BE2C (cell line): Measurements from ENCODE around the gene FAM81A.
"Not testable (repeated sequence)": the region's sequence is repeated elsewhere in the genome, so short reads cannot be mapped to it uniquely, and the experiment has no call there.

Experiments
- DNase-seq: peaks from one replicate; pipeline ENCODE4 v3.0.0-alpha.2; 2020
- H3K27me3 ChIP-seq: fragments of 250-450 bp; sonication (Bioruptor Pico); 2 replicates; pipeline ENCODE4 v1.5.1; 2020; ENCODE audit warnings: mild to moderate bottlenecking
- H3K36me3 ChIP-seq: fragments of 250-450 bp; sonication (Bioruptor Pico); 2 replicates; pipeline ENCODE4 v1.5.1; 2020; ENCODE audit warnings: mild to moderate bottlenecking
- H3K4me1 ChIP-seq: fragments of 250-450 bp; sonication (Bioruptor Pico); 2 replicates; pipeline ENCODE4 v1.5.1; 2020
- H3K4me3 ChIP-seq: 2 replicates; pipeline ENCODE4 v1.5.1; 2011; ENCODE audit warnings: low read depth, low read length
- H3K9me3 ChIP-seq: fragments of 250-450 bp; sonication (Bioruptor Pico); 2 replicates; pipeline ENCODE4 v1.5.1; 2020
- CTCF ChIP-seq: IDR thresholded peaks from 2 replicates; pipeline ENCODE4 v1.5.1; 2012; ENCODE audit warnings: mild to moderate bottlenecking, low read depth, low read length

The FAM81A gene

DNA sequence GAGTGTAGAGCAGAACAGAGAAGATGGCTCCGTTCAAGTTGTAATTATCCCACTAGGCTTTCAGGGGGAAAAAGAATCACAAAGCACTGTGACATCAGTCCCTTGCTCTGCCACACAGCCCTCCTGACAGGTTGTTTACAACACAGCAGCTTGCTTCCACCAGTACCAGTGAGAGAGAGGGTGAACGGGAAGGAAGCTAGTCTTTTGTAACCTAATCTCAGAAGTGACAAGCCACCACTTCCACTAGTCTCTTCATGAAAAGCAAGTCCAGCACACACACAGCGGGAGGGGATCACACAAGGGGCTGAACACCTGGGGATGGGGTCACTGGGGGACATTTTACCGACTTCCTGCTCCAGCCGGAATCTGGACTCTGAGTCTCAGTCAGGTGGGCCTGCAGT is 86.3 kb downstream of the FAM81A start:
- TF ChIP-seq CTCF = no peak
- no peaks in the 10 kb centered on the region for H3K4me1 ChIP-seq
- no peaks in the 10 kb centered on the region for H3K27me3 ChIP-seq
- DNase-seq = no peak
- H3K9me3 ChIP-seq = no peaks in the 10 kb centered on the region
- no peak overlapping the region for H3K4me3 ChIP-seq
- no peaks in the 10 kb centered on the region for H3K36me3 ChIP-seq

GRCh38 chr15:59526466-59526865 is 88.5 kb downstream of the FAM81A start:
- H3K36me3 ChIP-seq, DNase-seq, H3K4me1 ChIP-seq, H3K4me3 ChIP-seq, H3K9me3 ChIP-seq, H3K27me3 ChIP-seq: not testable (repeated sequence)

GRCh38 chr15:59528429-59528828 is 90.4 kb downstream of the FAM81A start:
- H3K4me3 ChIP-seq = no peak overlapping the region
- no peak for TF ChIP-seq CTCF
- peaks cover 3% of the 10 kb centered on the region for H3K27me3 ChIP-seq
- H3K36me3 ChIP-seq = no peaks in the 10 kb centered on the region
- DNase-seq = no peak
- no peaks in the 10 kb centered on the region for H3K4me1 ChIP-seq
- H3K9me3 ChIP-seq = no peaks in the 10 kb centered on the region

GRCh38 chr15:59528961-59529402 is 91.0 kb downstream of the FAM81A start:
- Histone ChIP-seq H3K27me3 (peaks cover 3% of the 10 kb centered on the region), H3K36me3 (no peaks in the 10 kb centered on the region), H3K4me1 (no peaks in the 10 kb centered on the region), H3K9me3 (no peaks in the 10 kb centered on the region), H3K4me3 (no peak overlapping the region)
- DNase-seq = peak; percentile 86
- TF ChIP-seq CTCF = peak; percentile 91

- Histone ChIP-seq H3K36me3 (no peaks in the 10 kb centered on the region), H3K4me3 (no peak overlapping the region), H3K4me1 (no peaks in the 10 kb centered on the region), H3K27me3 (peaks cover 3% of the 10 kb centered on the region), H3K9me3 (no peaks in the 10 kb centered on the region)
- no peak for TF ChIP-seq CTCF
- no peak for DNase-seq
Observed at GRCh38 chr15:59531066-59531675, 93.2 kb downstream of the FAM81A start.

- H3K4me1 ChIP-seq = no peaks in the 10 kb centered on the region
- H3K4me3 ChIP-seq = no peak overlapping the region
- H3K9me3 ChIP-seq = no peaks in the 10 kb centered on the region
- peak; percentile 84 for TF ChIP-seq CTCF
- DNase-seq = peak; percentile 43
- H3K36me3 ChIP-seq = no peaks in the 10 kb centered on the region
- H3K27me3 ChIP-seq = peaks cover 3% of the 10 kb centered on the region
Observed at GRCh38 chr15:59532770-59533379, 94.9 kb downstream of the FAM81A start.
